GM19324 (cell line): ENCODE data around the gene ARHGAP11A.
"Not testable (repeated sequence)": the region's sequence is repeated elsewhere in the genome, so short reads cannot be mapped to it uniquely, and the experiment has no call there.

Experiments
- ATAC-seq: cut with Tn5 transposase; IDR thresholded peaks from one replicate; pipeline ENCODE4 v1.9.1; 2021; ENCODE audit warnings: mild to moderate bottlenecking, moderate library complexity; ENCODE audit not compliant: unreplicated experiment, low FRiP score

The ARHGAP11A gene

GRCh38 chr15:32615051-32615870 is at the start of gene ARHGAP11A:
ARHGAP11A (plus strand) TSS chr15:32615504; CDS start chr15:32616212, 708 bp downstream.
- peak; percentile 77 for ATAC-seq

- not testable (repeated sequence) for ATAC-seq
Measured at GRCh38 chr15:32568988-32569387, 46.3 kb upstream of the ARHGAP11A start.

GRCh38 chr15:32578482-32578881 is 36.8 kb upstream of the ARHGAP11A start:
- not testable (repeated sequence) for ATAC-seq

GRCh38 chr15:32585844-32586243 is 29.5 kb upstream of the ARHGAP11A start:
- ATAC-seq: not testable (repeated sequence)

GRCh38 chr15:32593151-32593550 is 22.2 kb upstream of the ARHGAP11A start, which contains the start of gene GOLGA8N:
GOLGA8N (plus strand) TSS chr15:32593456.
- ATAC-seq: not testable (repeated sequence)

- ATAC-seq: not testable (repeated sequence)
Measured at GRCh38 chr15:32609518-32609917, 5.8 kb upstream of the ARHGAP11A start.

- not testable (repeated sequence) for ATAC-seq
Measured at GRCh38 chr15:32610719-32611118, 4.6 kb upstream of the ARHGAP11A start.

- peak; percentile 13 for ATAC-seq
Measured at GRCh38 chr15:32614712-32615050, 623 bp upstream of the ARHGAP11A start.

GRCh38 chr15:32615871-32616426 is 645 bp downstream of the ARHGAP11A start:
- ATAC-seq: peak; percentile 21

GRCh38 chr15:32636410-32636809 is 21.1 kb downstream of the ARHGAP11A start:
- no peak for ATAC-seq

- ATAC-seq: no peak
Measured at GRCh38 chr15:32636908-32637567, 21.7 kb downstream of the ARHGAP11A start.

GRCh38 chr15:32637704-32638103 is 22.4 kb downstream of the ARHGAP11A start:
- no peak for ATAC-seq

GRCh38 chr15:32641517-32642059 is 26.3 kb downstream of the ARHGAP11A start, which contains the start of gene SCG5:
SCG5 (plus strand) TSS chr15:32641710; CDS start chr15:32643593, 1,883 bp downstream.
- ATAC-seq: no peak

- ATAC-seq: no peak
Measured at GRCh38 chr15:32642667-32643435, 27.5 kb downstream of the ARHGAP11A start.

- ATAC-seq: no peak
Measured at GRCh38 chr15:32643907-32644445, 28.7 kb downstream of the ARHGAP11A start.

GRCh38 chr15:32646291-32646690 is 31.0 kb downstream of the ARHGAP11A start:
- ATAC-seq: no peak

GRCh38 chr15:32649342-32649741 is 34.0 kb downstream of the ARHGAP11A start:
- no peak for ATAC-seq

- ATAC-seq: peak; percentile 72
Measured at GRCh38 chr15:32651229-32651837, 36.0 kb downstream of the ARHGAP11A start.

- no peak for ATAC-seq
Measured at GRCh38 chr15:32652178-32652577, 36.9 kb downstream of the ARHGAP11A start.
